GM12891 (cell line): Measurements from ENCODE around the gene DNMBP.

Experiments used
- DNase-seq: peaks from one replicate; pipeline ENCODE4 v3.0.0; 2011; ENCODE audit warnings: low spot score; ENCODE audit not compliant: insufficient read length
- FAIRE-seq: peaks from 2 replicates; lab custom pipeline; 2011; peaks lifted over from hg19 to GRCh38; lab: Jason Lieb, UNC
- PAX5 ChIP-seq: IDR thresholded peaks from 2 replicates; pipeline ENCODE4 v1.6.1; 2011; ENCODE audit warnings: low read length, moderate library complexity, mild to moderate bottlenecking; ENCODE audit not compliant: insufficient read depth, severe bottlenecking
- POLR2A ChIP-seq: IDR thresholded peaks from 2 replicates; pipeline ENCODE4 v1.6.1; 2011; ENCODE audit warnings: low read depth, low read length, control low read depth
- POLR2AphosphoS5 ChIP-seq: IDR thresholded peaks from 2 replicates; pipeline ENCODE4 v1.6.1; 2011; ENCODE audit warnings: low read depth, low read length, control low read depth
- POU2F2 ChIP-seq: IDR thresholded peaks from 2 replicates; pipeline ENCODE4 v1.6.1; 2011; ENCODE audit warnings: low read depth, mild to moderate bottlenecking, control low read depth, low read length, moderate library complexity
- SPI1 ChIP-seq: IDR thresholded peaks from 2 replicates; pipeline ENCODE4 v1.6.1; 2011; ENCODE audit warnings: low read depth, low read length, control low read depth
- TAF1 ChIP-seq: IDR thresholded peaks from 2 replicates; pipeline ENCODE4 v1.6.1; 2011; ENCODE audit warnings: low read depth, low read length, control low read depth

DNMBP gene

DNA sequence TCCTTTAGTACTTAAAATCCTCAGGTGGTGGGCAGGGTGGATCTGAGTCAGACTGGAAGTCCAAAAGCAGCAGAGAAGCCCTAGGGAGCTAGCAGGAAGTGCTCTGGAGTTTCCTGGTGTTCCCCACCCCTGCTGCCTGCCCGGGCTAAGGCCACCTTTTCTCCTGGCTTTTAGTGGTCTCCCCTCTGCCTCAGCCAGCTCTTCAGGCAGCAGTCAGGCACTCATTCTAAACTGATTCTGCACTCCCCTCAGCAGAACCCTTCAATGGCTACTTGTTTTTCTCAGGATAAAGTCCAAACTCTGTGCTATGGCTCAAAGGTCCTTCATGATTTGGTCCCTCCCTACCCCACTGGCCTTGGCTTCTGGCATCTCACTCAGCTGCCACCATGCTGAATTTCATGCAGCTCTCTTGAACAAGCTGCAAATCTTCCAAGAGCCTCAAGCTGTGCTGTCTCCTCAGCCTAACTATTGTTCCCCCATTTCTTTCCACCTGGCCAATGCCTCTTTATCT is 28.9 kb upstream of the DNMBP start:
- TF ChIP-seq POLR2A: no peak
- DNase-seq (no peak), FAIRE-seq (no peak)

DNA sequence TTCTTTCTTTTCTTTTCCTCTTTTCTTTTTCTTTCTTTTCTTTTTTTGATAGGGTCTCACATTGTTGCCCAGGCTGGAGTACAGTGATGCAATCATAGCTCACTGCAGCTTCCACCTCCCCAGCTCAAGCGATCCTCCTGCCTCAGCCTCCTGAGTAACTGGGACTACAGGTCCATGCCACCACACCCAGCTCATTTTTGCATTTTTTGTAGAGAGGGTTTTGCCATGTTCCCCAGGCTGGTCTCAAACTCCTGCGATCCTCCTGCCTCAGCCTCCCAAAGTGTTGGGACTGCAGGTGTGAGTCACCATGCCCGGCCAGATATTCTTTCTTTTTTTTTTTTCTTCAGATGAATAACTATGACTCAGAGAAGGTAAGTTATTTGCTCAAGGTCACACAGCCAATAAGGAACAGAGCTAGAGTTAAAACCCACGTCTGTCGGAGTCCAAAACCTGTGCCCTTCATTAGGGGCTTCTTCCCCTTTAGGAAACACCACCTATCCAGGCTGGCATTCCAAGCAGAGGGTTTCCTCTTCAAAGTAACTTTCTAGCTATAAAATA is 28.1 kb upstream of the DNMBP start:
- FAIRE-seq: no peak
- DNase-seq: no peak
- TF ChIP-seq PAX5 (no peak), POLR2A (no peak), POLR2AphosphoS5 (no peak), TAF1 (no peak), SPI1 (no peak), POU2F2 (no peak)

- TF ChIP-seq TAF1 (no peak), POU2F2 (no peak), PAX5 (no peak), POLR2A (no peak), POLR2AphosphoS5 (no peak), SPI1 (no peak)
- no peak for DNase-seq
- no peak for FAIRE-seq
Measured at GRCh38 chr10:100036850-100037249, 27.1 kb upstream of the DNMBP start.

DNA sequence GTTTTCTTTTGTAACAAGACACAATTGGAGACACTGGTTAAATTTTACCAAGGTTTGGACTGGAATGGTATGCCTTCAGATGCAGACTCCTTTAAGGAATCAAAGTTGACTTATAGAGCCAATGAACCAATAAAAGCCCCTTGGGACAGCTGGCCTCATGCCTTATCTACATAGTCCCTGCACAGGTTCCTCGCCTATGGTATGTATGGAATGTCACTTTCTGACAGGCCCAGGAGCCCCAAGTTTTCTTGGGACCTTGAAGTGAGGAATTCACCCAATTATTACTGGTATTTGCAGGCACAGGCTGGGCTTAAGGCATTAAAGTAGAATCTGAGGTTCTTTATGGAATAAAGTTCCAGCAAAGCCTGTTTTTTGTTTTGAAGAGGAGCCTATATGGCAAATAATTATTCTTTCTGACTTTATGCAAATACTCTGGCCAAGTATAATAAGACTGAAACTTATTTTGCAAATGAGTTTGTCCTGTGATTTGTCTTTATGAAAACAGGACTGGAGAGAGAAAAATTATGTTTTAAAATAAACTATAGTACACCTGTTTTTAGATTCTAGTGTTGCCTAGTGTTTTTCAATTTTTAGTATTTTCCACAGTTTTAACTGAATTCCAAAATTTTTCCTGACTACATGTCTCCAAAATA is 24.1 kb upstream of the DNMBP start:
- TF ChIP-seq POLR2A: no peak
- no peak for TF ChIP-seq POLR2AphosphoS5
- TF ChIP-seq TAF1: no peak
- FAIRE-seq: no peak
- no peak for DNase-seq

DNA sequence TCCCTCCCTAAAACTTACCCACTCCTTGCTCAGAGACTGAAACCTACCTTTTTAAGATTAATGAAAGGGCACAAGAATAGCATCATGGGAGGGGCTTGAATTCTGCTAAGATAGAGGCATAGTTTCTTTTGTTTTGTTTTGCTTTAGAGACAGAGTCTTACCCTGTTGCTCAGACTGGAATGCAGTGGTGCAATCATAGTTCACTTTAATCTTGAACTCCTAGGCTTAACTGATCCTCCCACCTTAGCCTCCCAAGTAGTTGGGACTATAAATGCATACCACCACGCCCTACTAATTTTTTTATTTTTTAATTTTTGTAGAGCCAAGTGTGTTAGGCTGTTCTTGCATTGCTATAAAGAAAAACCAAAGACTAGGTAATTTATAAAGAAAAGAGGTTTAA is 17.7 kb upstream of the DNMBP start:
- no peak for TF ChIP-seq POLR2A
- TF ChIP-seq POU2F2: no peak
- TF ChIP-seq TAF1: no peak
- TF ChIP-seq PAX5: no peak
- no peak for TF ChIP-seq POLR2AphosphoS5
- no peak for TF ChIP-seq SPI1
- DNase-seq: no peak
- no peak for FAIRE-seq

DNA sequence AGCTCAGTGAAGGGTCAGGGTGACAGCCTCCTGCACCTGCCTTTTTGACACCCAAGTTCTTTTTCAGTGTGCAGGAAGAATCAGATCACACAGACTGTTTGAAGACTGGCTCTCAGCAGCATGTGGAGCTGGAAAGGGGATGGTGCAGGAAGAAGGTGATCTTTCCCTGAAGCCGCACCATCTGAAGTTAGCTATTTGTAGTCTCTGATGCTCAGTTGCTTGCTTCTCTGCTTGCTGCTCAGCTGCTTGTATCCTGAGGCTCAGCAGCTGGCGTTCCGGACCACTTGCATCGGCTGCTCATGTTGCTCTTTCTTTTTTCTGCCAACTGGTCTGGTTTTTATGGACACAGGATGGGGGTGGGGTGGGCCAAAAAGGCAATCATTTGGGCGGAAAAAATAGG is 15.8 kb upstream of the DNMBP start:
- no peak for TF ChIP-seq POU2F2
- no peak for FAIRE-seq
- no peak for DNase-seq

- TF ChIP-seq PAX5 (no peak), POU2F2 (no peak), POLR2A (no peak), POLR2AphosphoS5 (no peak), SPI1 (no peak), TAF1 (no peak)
- no peak for FAIRE-seq
- no peak for DNase-seq
Measured at GRCh38 chr10:100024748-100025147, 15.0 kb upstream of the DNMBP start.

DNA sequence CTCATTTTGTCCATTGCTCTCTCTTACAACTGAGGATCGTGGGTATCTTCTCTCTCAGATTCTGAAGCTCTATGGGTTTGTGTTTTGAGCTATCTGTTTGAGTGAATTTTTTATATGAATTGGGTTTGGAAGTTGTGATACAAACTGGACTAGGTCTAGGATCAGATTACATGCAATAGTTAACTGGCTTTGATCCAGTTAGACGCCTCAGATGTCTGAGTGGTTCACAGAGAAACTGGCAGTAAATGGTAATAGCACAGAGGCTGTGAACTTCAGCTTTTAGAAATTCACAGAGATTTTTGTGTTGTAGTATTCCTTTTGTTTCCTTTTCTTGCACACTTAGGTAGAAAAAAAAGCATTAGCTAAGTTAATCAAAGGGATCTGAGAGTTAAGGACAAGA is 12.7 kb upstream of the DNMBP start:
- TF ChIP-seq TAF1 (no peak), POU2F2 (no peak), POLR2AphosphoS5 (no peak), POLR2A (no peak), SPI1 (no peak), PAX5 (no peak)
- FAIRE-seq (no peak), DNase-seq (no peak)

DNA sequence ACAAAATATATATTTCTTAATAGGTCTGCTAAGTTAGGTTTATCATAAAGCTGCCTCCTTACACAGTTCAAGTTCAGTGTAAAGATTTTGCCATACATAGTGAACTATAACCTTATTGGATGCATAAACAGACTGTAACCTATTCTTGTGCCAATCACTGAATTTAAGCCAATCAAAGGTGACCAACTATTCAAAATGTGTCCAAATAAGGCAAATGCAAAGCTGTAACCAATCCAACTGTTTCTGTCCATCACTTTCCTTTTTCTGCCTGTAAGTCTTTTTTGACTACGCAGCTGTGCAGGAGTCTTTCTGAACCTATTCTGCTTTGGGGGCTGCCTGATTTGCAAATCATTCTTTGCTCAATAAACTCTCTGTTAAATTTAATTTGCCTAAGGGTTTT is 11.6 kb upstream of the DNMBP start:
- TF ChIP-seq PAX5: no peak
- TF ChIP-seq SPI1: no peak
- no peak for TF ChIP-seq POLR2A
- TF ChIP-seq POU2F2: no peak
- no peak for TF ChIP-seq POLR2AphosphoS5
- TF ChIP-seq TAF1: no peak
- FAIRE-seq (peak; percentile 33), DNase-seq (no peak)

DNA sequence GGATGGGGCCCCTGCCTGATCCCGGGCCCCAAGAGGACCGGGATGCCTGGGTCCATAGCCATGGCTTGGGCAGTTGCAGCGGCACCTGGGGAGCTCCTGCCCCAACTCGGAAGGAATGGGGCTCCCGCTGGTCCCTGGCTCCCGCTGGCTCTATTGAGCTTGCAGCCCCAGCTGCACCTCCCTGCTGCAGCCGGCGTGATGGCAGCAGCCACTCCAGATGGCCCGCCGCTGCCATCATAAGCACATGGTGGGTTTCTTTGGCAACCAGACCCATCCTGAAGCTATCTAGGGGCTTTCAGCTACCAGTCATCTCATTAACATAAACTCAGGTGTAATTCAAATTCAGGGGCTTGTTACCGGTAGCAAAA is 11.1 kb upstream of the DNMBP start:
- no peak for FAIRE-seq
- no peak for DNase-seq
- TF ChIP-seq TAF1 (no peak), POLR2AphosphoS5 (no peak), SPI1 (no peak), POU2F2 (no peak), PAX5 (no peak), POLR2A (no peak)
